ENCODE measurements around the gene SLC29A1. TPM values are rescaled to one million over a fixed set of nuclear protein-coding genes. Genes with fewer than 3 reads are reported as not detected.

The SLC29A1 gene
- total and polyA plus RNA-seq, 2 donors (not counting 1 experiment from before 2014, with no cell fraction given) = 6.0 to 7.3 TPM

DNA sequence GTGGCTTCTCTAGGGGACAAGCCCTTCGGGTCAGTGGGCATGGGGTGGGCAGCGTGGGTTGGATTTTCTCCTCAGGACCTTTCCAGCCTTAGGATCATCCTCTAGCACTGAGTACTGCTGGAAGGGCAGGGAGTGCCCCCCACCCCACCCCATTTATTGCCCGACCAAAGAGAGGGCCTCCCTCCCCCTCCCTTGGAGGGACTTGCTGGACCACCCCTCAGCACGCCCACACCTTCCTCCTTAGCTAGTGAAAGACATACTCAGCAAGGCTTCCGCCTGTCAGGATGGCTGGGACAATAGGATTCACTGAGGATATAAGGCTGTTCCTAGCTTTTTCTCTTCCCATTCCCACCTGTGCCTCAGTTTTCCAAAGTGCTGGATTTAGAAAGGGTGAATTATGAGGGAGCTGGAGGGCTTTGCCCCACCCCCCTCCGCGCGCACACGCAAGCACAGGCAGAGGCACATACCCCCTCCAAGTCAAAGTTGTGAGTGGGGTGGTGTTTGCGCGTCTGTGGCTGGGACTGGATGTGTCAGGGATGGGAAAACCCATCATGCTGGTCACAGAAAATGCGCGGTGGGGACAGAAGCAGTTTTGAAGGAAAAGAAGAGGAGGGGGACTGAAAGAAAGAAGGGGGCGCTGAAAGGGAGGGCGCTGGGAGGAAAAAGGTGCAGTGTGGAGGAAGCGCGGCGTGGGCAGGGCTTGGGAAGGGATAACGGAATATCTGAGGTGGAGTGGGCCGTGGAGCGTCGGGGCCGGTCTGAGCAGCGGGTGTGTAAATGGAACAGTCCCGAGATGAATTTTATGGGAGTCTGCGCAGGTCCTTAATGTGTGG lies 693 bp upstream of the SLC29A1 start:
- 37% methylated on average over 14 of the region's 26 CpGs for WGBS (ENCODE audit: insufficient coverage)

More for the DNA sequence above, 693 bp upstream of the SLC29A1 start:
- peak overlapping the region; percentile 88 for H3K4me3 Mint-ChIP-seq
- CTCF ChIA-PET = interaction anchor here (0.6 to 3.1 kb wide), 12 partner anchors 12 to 91 kb away, joined by 3 to 22 read pairs (median 4); partner anchors contain the start of gene HSP90AB1
- Histone ChIP-seq H3K9me3 (ENCODE audit: control extremely low read depth in 1 of 3, control insufficient read depth in 2 of 3, insufficient read depth in 1 of 3, low read length in 2 of 3) (no peaks in the 10 kb centered on the region), H3K36me3 (replicated peaks in 1 of 2; ENCODE audit: control extremely low read depth in 1 of 2, control insufficient read depth in 1 of 2, extremely low read depth in 1 of 2, insufficient read depth in 2 of 2, low read length in 1 of 2) (no peaks in the 10 kb centered on the region), H3K79me2 (ENCODE audit: control insufficient read depth, insufficient read depth, low read length) (peaks cover 5% of the 10 kb centered on the region), H3K4me3 (ENCODE audit: control extremely low read depth in 1 of 5, extremely low read depth in 1 of 5, insufficient read depth in 1 of 5, low read depth in 2 of 5, low read length in 4 of 5) (peak overlapping the region; percentile 36 to 68 (median 58)), H3K4me1 (ENCODE audit: control insufficient read depth in 2 of 2, insufficient read depth in 2 of 2, low read length in 2 of 2) (peaks cover 26 to 45% of the 10 kb centered on the region in 2 donors), H2AFZ (ENCODE audit: insufficient read depth, low read depth, low read length, poor library complexity, severe bottlenecking) (peak overlapping the region; percentile 87), H3K27me3 (replicated peaks in 1 of 4; ENCODE audit: control extremely low read depth in 1 of 4, control insufficient read depth in 3 of 4, insufficient read depth in 4 of 4, low read length in 3 of 4) (peaks cover 0 to 2% (median 0%) of the 10 kb centered on the region in 4 experiments), H3K27ac (ENCODE audit: low read length in 2 of 2) (no peak overlapping the region), H3K9ac (ENCODE audit: low read length) (peak overlapping the region; percentile 71), H3K4me2 (replicated peaks; ENCODE audit: low read depth, low read length, poor library complexity, severe bottlenecking) (peak overlapping the region; percentile 97), H4K20me1 (ENCODE audit: control insufficient read depth, insufficient read depth, low read length, poor library complexity, severe bottlenecking) (no peaks in the 10 kb centered on the region)
- POLR2A ChIA-PET = interaction anchor here (0.5 to 5.0 kb wide), 4 partner anchors 15 to 48 kb away, joined by 3 to 52 read pairs (median 7); partner anchors contain the start of genes HSP90AB1 and SLC35B2
- intact Hi-C loops (cut with micrococcal nuclease) = loop anchor here (1.0 to 5.0 kb wide), 6 partner anchors 15 to 165 kb away; partner anchors contain the start of genes AARS2, CDC5L, MRPL14 and TMEM63B
- no peak for DNase-seq
- no peaks in the 10 kb centered on the region for H3K9me3 Mint-ChIP-seq (ENCODE audit: insufficient read depth)
- H3K27ac Mint-ChIP-seq = peak overlapping the region; percentile 61
- no peak for ATAC-seq (ENCODE audit: low read depth)
- no peaks in the 10 kb centered on the region for H3K27me3 Mint-ChIP-seq
- H3K4me1 Mint-ChIP-seq = peaks cover 41% of the 10 kb centered on the region
- TF ChIP-seq, protein P1, sequence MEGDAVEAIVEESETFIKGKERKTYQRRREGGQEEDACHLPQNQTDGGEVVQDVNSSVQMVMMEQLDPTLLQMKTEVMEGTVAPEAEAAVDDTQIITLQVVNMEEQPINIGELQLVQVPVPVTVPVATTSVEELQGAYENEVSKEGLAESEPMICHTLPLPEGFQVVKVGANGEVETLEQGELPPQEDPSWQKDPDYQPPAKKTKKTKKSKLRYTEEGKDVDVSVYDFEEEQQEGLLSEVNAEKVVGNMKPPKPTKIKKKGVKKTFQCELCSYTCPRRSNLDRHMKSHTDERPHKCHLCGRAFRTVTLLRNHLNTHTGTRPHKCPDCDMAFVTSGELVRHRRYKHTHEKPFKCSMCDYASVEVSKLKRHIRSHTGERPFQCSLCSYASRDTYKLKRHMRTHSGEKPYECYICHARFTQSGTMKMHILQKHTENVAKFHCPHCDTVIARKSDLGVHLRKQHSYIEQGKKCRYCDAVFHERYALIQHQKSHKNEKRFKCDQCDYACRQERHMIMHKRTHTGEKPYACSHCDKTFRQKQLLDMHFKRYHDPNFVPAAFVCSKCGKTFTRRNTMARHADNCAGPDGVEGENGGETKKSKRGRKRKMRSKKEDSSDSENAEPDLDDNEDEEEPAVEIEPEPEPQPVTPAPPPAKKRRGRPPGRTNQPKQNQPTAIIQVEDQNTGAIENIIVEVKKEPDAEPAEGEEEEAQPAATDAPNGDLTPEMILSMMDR (IDR thresholded peaks at IDR 0.05) = no peak
- no peak for TF ChIP-seq EZH2 (IDR thresholded peaks at IDR 0.05; ENCODE audit: borderline replicate concordance, insufficient read depth, low read depth, low read length, poor library complexity, severe bottlenecking)
